Measurements from ENCODE around the gene ZSCAN29. TPM values are rescaled to one million over a fixed set of nuclear protein-coding genes. Genes with fewer than 3 reads are reported as not detected.
A peak's percentile ranks its signal among the peaks of the same experiment; 100 is the strongest.

Gene ZSCAN29
- polyA plus RNA-seq, 1 of the 3 experiments (the other 2 are of a cell fraction): 5.7 TPM

DNA sequence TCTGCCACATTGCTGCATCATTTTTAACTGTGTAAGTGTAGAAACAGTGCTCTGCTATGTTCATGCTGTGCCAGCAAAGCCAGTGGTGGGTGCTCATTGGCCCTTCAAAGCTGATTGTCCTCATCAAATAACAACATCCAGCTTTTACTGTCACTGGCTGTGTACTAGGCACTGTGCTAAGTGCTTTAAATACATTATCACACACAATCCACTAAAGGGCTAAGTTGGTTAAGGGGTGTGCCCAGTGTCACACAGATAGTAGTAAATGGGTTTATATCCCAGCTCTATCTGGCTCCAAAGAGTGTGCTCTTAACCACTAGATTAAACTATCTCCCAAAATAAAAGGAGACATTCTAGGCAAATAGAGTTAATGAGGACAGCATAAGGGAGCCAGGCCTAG lies 7.8 kb upstream of the ZSCAN29 start (continued):
- TF ChIP-seq EZH2phosphoT487 (IDR thresholded peaks at IDR 0.05; ENCODE audit: borderline replicate concordance, low read depth): no peak

DNA sequence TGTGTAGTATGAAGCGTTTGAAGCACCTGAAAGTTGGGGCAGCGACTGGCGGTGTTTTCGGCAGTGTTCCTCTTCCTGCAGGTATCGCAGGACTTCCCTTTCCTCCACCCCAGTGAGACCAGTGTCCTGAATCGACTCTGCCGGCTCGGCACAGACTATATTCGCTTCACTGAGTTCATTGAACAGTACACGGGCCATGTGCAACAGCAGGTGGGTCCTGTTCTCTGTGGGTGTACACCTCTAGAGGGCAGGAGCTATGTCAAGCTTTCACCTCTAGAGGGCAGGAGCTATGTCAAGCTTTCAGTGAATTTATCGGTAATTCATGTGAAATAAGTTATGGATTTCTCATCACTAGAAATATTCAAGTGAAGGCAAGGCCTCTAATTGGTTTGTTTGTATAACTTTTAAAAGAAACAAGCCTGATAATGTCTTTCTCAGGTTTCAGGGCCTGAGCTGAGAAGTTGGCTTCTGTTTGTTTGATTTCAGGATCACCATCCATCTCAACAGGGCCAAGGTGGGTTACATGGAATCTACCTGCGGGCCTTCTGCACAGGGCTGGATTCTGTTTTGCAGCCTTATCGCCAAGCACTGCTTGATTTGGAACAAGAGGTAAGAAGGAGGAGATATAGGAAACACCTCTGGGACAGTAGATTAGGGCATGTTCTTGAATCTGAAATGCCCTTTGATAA lies 5.3 kb upstream of the ZSCAN29 start:
- 79% methylated on average over 9 of the region's 13 CpGs for WGBS (ENCODE audit: low lambda C conversion rate)
- POLR2A ChIA-PET: interaction anchor here (0.6 kb wide), 1 partner anchor 11 kb away, joined by 4 read pairs; no protein-coding TSS in a partner anchor
- Histone ChIP-seq H3K9ac (no peak overlapping the region), H3K36me3 (replicated peaks in 1 of 2; ENCODE audit: control insufficient read depth in 1 of 2, insufficient read depth in 2 of 2, low read length in 1 of 2) (peaks cover 31 to 35% of the 10 kb centered on the region in 2 experiments), H3K27me3 (ENCODE audit: insufficient read depth) (no peaks in the 10 kb centered on the region), H3K79me2 (ENCODE audit: insufficient read depth) (peaks cover 21% of the 10 kb centered on the region), H3K4me3 (ENCODE audit: low read depth in 2 of 2, low read length in 1 of 2) (no peak overlapping the region; a peak in 1 of 4 replicates), H3K4me1 (ENCODE audit: control insufficient read depth in 1 of 2, insufficient read depth in 2 of 2, low read depth in 1 of 2, low read length in 1 of 2) (peaks cover 0 to 5% of the 10 kb centered on the region in 2 experiments; a peak in 2 of 4 replicates), H3F3A (replicated peaks; ENCODE audit: insufficient read depth) (peaks cover 1% of the 10 kb centered on the region), H4K20me1 (ENCODE audit: insufficient read depth) (no peaks in the 10 kb centered on the region), H3K27ac (ENCODE audit: low read depth in 2 of 2, low read length in 1 of 2) (no peak overlapping the region), H3K4me2 (no peak overlapping the region), H3K9me2 (no peaks in the 10 kb centered on the region), H3K9me3 (no peaks in the 10 kb centered on the region), H2AFZ (ENCODE audit: low read depth) (no peak overlapping the region)
- CTCF ChIA-PET: interaction anchor here (0.6 to 1.7 kb wide), 12 partner anchors 9 to 143 kb away, joined by 3 to 12 read pairs (median 4); no protein-coding TSS in a partner anchor
- peak; percentile 62 for DNase-seq
- TF ChIP-seq FOSL2 (IDR thresholded peaks at IDR 0.05; ENCODE audit: borderline replicate concordance, low read depth) (no peak), RAD21 (IDR thresholded peaks at IDR 0.05; ENCODE audit: low read length) (peak; percentile 32), SIN3A (IDR thresholded peaks at IDR 0.05; ENCODE audit: borderline replicate concordance, low read depth, low read length) (no peak), MEF2A (IDR thresholded peaks at IDR 0.05; ENCODE audit: borderline replicate concordance, low read depth) (no peak), SMC3 (IDR thresholded peaks at IDR 0.05; ENCODE audit: low read depth, low read length) (peak; percentile 28), NRF1 (IDR thresholded peaks at IDR 0.05; ENCODE audit: low read depth, low read length) (no peak), FOXJ3 (CRISPR knock-in tag; IDR thresholded peaks at IDR 0.05) (no peak), JUND (IDR thresholded peaks at IDR 0.05) (no peak), TEAD4 (IDR thresholded peaks at IDR 0.05; ENCODE audit: borderline replicate concordance, insufficient read depth) (no peak), GABPA (IDR thresholded peaks at IDR 0.05; ENCODE audit: low read depth) (no peak), TCF12 (IDR thresholded peaks at IDR 0.05) (no peak), YY1 (IDR thresholded peaks at IDR 0.05; ENCODE audit: low read depth) (no peak), MXI1 (IDR thresholded peaks at IDR 0.05; ENCODE audit: low read depth, low read length) (no peak), EZH2phosphoT487 (IDR thresholded peaks at IDR 0.05; ENCODE audit: borderline replicate concordance, low read depth) (no peak), GATA2 (CRISPR knock-in tag; IDR thresholded peaks at IDR 0.05) (no peak), RXRA (IDR thresholded peaks at IDR 0.05; ENCODE audit: borderline replicate concordance, low read depth) (no peak)
- TF ChIP-seq, protein P1, sequence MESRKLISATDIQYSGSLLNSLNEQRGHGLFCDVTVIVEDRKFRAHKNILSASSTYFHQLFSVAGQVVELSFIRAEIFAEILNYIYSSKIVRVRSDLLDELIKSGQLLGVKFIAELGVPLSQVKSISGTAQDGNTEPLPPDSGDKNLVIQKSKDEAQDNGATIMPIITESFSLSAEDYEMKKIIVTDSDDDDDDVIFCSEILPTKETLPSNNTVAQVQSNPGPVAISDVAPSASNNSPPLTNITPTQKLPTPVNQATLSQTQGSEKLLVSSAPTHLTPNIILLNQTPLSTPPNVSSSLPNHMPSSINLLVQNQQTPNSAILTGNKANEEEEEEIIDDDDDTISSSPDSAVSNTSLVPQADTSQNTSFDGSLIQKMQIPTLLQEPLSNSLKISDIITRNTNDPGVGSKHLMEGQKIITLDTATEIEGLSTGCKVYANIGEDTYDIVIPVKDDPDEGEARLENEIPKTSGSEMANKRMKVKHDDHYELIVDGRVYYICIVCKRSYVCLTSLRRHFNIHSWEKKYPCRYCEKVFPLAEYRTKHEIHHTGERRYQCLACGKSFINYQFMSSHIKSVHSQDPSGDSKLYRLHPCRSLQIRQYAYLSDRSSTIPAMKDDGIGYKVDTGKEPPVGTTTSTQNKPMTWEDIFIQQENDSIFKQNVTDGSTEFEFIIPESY (IDR thresholded peaks at IDR 0.05; ENCODE audit: borderline replicate concordance, low read depth): no peak
- TF ChIP-seq, protein P2, sequence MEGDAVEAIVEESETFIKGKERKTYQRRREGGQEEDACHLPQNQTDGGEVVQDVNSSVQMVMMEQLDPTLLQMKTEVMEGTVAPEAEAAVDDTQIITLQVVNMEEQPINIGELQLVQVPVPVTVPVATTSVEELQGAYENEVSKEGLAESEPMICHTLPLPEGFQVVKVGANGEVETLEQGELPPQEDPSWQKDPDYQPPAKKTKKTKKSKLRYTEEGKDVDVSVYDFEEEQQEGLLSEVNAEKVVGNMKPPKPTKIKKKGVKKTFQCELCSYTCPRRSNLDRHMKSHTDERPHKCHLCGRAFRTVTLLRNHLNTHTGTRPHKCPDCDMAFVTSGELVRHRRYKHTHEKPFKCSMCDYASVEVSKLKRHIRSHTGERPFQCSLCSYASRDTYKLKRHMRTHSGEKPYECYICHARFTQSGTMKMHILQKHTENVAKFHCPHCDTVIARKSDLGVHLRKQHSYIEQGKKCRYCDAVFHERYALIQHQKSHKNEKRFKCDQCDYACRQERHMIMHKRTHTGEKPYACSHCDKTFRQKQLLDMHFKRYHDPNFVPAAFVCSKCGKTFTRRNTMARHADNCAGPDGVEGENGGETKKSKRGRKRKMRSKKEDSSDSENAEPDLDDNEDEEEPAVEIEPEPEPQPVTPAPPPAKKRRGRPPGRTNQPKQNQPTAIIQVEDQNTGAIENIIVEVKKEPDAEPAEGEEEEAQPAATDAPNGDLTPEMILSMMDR (IDR thresholded peaks at IDR 0.05): peak; percentile 80
- TF ChIP-seq, protein P3, sequence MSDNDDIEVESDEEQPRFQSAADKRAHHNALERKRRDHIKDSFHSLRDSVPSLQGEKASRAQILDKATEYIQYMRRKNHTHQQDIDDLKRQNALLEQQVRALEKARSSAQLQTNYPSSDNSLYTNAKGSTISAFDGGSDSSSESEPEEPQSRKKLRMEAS (IDR thresholded peaks at IDR 0.05; ENCODE audit: low read depth): no peak
- TF ChIP-seq, protein P4, sequence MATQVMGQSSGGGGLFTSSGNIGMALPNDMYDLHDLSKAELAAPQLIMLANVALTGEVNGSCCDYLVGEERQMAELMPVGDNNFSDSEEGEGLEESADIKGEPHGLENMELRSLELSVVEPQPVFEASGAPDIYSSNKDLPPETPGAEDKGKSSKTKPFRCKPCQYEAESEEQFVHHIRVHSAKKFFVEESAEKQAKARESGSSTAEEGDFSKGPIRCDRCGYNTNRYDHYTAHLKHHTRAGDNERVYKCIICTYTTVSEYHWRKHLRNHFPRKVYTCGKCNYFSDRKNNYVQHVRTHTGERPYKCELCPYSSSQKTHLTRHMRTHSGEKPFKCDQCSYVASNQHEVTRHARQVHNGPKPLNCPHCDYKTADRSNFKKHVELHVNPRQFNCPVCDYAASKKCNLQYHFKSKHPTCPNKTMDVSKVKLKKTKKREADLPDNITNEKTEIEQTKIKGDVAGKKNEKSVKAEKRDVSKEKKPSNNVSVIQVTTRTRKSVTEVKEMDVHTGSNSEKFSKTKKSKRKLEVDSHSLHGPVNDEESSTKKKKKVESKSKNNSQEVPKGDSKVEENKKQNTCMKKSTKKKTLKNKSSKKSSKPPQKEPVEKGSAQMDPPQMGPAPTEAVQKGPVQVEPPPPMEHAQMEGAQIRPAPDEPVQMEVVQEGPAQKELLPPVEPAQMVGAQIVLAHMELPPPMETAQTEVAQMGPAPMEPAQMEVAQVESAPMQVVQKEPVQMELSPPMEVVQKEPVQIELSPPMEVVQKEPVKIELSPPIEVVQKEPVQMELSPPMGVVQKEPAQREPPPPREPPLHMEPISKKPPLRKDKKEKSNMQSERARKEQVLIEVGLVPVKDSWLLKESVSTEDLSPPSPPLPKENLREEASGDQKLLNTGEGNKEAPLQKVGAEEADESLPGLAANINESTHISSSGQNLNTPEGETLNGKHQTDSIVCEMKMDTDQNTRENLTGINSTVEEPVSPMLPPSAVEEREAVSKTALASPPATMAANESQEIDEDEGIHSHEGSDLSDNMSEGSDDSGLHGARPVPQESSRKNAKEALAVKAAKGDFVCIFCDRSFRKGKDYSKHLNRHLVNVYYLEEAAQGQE (IDR thresholded peaks at IDR 0.05; ENCODE audit: low read depth, low read length): no peak
- TF ChIP-seq, protein P5, sequence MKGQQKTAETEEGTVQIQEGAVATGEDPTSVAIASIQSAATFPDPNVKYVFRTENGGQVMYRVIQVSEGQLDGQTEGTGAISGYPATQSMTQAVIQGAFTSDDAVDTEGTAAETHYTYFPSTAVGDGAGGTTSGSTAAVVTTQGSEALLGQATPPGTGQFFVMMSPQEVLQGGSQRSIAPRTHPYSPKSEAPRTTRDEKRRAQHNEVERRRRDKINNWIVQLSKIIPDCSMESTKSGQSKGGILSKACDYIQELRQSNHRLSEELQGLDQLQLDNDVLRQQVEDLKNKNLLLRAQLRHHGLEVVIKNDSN (IDR thresholded peaks at IDR 0.05; ENCODE audit: borderline replicate concordance, low read depth): no peak
- TF ChIP-seq, protein P6, sequence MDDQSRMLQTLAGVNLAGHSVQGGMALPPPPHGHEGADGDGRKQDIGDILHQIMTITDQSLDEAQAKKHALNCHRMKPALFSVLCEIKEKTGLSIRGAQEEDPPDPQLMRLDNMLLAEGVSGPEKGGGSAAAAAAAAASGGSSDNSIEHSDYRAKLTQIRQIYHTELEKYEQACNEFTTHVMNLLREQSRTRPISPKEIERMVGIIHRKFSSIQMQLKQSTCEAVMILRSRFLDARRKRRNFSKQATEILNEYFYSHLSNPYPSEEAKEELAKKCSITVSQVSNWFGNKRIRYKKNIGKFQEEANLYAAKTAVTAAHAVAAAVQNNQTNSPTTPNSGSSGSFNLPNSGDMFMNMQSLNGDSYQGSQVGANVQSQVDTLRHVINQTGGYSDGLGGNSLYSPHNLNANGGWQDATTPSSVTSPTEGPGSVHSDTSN (IDR thresholded peaks at IDR 0.05): no peak
